Stimulated activated CD8-positive, alpha-beta memory T cell treated with anti-CD3 and anti-CD28 coated beads, Interleukin-2, amount 100 ng/mL, for 48 hours (primary cell): ENCODE results near the gene LRRC42.

Experiments
- DNase-seq, 2 donors: peaks; one replicate each; pipeline ENCODE4 v3.0.0-alpha.2; 2020; ENCODE audit warnings: low read depth in 2 of 2

The LRRC42 gene

DNA sequence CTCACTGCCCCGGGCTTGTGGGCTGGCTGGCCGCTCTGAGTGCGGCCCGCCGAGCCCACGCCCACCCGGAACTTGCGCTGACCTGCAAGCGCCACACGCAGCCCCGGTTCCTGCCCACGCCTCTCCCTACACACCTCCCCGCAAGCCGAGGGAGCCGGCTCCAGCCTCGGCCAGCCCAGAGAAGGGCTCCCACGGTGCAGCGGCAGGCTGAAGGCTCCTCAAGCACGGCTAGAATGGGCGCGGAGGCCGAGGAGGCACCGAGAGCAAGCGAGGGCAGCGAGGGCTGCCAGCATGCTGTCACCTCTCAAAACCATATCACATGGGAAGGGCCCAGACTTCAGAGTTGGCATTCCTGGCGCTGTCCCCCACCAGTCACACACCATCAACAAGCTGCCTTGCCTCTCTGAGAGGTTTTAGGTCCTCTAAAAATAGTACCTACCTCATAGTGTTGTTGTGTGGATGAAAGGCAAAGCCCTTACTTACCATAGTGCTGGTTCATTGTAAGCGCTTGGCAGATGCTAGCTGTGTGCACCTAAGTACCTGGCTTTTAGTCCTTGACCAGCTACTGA lies 58.4 kb downstream of the LRRC42 start:
- no peak for DNase-seq

DNA sequence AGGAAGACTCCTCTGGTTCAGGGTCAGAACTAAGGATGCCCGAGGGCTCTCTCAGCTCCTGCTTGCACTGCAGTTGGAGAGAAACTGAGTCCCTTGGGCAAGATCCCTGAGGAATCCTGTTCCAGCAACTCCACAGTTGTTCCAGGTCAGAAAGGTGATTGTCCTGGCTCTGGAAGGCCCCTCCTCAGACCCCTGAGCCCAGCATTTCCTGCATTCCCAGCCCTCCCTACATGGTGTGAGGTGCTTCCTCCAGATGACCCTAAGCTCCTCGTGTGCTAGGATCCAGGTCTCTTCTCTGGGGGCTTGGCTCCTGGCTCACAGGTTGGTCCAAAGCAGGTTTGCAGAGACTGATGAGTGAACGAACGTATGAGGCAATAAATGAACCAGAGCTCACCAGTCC lies 60.4 kb downstream of the LRRC42 start:
- DNase-seq: no peak

DNA sequence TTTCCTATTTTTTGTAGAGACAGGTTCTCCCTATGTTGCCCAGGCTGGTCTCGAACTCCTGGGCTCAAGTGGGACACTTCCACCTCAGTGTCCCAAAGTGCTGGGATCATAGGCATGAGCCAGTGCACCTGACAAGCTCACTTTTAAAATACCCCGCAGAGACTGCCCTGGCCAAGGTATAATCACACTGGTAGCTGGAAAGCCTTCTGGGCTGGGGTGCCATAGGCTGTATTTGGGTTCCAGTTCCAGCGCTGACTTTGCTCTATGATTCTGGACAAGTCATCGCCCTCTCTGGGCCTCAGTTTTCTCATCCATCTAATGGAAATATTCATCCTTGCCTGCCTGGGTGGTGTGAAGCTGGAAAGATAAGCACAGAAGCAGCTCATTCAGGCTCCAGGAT lies 61.5 kb downstream of the LRRC42 start:
- DNase-seq: no peak

DNA sequence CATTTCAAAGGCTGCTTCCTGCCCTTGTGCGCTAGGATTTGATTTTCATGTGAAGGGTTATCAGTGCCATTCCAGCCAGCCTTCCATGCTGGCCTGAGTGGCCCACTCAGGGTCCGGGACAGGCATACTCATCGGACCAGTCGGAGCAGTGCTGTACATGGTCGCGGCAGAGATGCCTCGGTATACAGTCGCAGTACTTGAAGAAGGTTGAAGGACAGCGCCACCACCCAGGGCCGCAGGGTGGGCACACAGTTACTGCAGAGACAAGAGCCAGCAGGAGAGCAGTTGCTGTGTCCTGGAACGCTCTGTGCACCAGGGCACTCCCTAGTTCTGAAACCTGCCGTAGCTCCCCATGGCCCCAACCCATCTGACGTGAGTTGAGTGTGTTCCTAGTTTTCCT lies 62.7 kb downstream of the LRRC42 start:
- no peak for DNase-seq

DNA sequence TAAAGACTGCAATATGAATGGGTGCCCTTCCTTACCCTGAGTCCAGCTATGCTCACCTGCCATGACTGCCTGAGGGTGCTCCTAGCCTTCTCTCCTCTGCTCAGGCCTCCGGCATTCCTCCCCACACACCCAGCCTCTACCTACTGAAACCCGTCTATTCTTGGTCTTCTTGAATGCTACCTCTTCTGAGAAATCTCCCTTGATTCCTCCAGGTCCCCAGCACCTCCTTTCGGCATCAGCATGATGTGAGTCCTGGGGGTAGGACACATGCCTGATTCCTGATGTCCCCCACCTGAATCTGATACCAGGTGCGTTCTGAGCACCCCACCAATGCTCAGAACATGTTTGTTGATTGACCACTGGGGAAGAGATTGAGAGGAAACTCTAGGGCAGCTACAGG lies 63.3 kb downstream of the LRRC42 start:
- no peak for DNase-seq

DNA sequence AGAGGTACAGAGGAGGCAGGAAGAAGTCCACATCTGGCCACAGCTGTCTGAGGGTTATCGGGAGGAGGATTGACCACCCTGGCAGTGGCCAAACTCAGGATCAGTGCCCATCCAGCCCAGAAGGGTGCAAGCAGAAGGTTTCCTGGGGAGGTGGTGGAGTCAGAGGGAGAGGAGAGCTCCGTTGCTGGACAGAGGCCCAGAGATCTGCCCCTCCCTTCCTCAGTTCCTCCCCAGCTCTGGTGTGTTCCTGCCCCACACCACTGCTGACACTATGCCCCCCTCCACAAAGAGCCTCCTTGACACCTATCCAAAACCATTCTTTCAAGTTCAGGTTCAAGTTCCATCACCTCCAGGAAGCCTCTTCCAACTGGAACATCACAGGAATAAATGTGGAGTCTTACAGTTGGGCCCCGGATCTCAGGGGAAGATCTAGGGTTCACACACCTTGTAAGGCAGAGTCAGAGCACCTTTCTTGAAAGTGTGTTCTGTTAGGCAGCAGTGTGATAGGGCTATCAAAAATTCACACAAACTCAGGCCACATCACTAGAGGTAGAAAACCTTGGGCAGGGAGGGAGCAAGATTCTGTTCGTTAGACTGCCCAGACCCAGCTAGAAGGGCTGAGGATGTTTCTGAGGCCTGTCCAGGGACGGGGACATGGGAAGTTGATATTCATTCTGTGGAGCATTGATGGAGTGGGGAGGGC lies 64.4 kb downstream of the LRRC42 start:
- no peak for DNase-seq

DNA sequence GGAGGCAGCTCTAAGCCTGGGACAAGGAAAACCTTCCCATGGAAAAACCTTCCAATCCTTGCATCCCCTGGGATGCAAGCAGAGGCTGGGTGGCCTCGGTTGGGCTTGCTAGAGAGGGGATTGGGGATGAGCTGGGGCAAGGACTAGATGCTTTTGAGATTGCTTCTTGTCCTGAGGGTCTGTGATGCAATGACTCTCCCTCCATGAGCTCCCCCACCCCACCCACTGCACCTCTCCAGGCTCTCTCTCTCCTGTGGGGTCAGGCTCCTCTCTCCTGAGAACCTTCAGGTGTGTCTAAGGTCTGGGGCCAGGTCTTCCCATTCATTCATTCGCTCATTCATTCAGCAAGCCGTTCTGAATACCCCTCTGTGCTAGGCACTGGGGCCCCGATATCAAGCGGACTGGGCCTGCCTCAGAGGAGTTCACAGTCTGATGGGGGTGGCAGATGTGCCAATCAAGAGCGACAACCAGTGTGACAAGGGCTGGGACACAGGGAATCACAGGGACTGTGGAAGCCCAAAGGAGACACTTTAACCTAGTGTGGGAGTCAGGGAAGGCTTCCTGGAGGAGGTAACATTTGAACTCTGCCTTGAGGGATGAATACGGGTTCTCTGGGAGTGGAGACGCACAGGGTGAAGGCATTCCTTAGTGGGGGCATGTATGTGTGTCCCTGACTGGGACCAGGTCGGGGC lies 65.3 kb downstream of the LRRC42 start:
- no peak for DNase-seq

DNA sequence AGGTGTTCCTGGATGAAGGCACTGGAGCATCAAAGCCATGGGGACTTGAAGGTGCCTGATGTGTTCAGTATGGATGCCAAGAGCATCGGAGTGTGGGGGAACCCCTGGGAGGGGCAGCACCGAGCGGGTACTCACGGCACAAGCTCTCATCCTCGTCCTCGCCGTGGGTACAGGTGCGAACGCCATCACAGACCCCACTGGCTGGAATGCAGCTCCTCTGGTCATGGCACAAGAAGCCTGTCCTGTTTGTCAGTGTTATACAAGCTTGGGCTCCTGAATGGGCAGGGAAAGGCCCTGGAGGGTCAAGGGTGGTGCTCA lies 65.8 kb downstream of the LRRC42 start:
- no peak for DNase-seq

DNA sequence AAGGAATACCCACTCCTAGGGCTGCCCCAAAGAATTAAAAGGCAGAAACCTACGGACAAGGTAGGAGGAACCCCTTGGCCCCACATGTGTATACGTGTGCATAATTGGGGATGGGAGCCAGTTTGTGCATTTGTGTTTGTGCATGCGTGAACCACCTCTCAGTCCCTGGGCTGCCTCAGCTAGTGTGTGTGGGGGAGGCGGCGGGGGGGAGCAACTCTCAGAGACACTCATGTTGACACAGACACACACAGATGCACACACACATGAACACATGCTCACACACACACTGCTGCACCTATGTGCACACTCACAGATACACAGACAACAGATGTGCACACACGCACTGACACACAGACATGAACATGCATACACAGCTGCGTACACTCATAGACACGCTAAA lies 66.7 kb downstream of the LRRC42 start:
- DNase-seq: no peak

DNA sequence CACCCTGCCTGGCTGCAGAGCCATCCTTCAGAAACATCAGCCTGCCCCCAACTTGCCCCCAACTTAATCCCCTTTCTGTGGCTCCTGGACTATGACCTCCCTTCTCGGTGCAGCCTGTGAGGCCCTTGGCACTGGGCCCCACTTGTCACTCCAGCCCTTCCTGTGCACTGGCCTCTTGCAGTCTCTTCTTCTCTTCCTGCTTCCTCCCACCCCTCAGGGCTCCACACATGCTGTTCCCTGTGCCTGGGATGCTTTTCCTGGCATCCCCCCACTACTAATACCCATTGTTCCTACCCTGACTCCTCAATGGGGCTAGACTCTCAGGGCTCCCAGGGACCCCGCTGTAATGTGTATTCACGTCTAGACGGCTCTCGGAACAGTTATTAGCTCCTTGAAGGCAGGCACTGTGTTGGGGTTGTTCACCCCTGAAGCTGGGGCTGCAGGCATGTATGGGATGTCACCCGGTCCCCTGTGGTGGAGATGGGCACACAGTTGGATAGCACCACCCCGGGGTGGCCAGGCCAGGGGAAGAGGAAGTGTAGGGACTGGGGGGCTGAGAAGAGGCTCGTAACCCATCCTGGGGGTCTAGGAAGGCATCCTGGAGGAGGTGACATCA lies 67.4 kb downstream of the LRRC42 start:
- no peak for DNase-seq

DNA sequence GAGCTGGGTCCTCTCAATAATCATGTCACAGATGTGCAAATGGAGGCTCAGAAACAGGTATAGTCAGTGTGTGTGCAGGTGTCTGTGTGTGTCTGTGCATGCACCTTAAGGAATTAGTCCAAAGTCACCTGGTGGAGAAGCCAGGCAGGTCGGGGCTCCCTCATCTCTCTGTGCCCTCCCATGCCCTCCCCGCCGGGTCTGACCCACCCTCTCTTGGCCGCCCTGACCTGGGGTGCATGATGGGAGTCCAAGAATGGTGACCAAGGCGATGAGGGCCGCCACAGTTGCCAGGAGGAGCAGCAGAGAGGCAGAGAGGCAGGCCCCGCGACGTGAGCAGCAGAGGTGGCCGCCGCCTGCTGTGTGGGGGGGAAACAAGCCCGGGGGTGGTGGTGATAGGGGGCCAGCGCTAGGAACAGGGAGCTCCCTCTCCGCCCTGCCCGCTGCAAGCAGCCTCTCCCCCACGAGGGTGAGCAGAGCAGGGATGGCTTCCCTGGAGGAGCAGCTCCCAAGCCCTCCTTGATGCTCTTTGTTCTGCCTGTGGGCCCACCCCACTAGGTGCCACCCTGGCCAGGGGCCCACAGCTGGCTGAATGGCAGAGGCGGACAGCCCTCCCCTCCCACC lies 68.0 kb downstream of the LRRC42 start:
- no peak for DNase-seq

DNA sequence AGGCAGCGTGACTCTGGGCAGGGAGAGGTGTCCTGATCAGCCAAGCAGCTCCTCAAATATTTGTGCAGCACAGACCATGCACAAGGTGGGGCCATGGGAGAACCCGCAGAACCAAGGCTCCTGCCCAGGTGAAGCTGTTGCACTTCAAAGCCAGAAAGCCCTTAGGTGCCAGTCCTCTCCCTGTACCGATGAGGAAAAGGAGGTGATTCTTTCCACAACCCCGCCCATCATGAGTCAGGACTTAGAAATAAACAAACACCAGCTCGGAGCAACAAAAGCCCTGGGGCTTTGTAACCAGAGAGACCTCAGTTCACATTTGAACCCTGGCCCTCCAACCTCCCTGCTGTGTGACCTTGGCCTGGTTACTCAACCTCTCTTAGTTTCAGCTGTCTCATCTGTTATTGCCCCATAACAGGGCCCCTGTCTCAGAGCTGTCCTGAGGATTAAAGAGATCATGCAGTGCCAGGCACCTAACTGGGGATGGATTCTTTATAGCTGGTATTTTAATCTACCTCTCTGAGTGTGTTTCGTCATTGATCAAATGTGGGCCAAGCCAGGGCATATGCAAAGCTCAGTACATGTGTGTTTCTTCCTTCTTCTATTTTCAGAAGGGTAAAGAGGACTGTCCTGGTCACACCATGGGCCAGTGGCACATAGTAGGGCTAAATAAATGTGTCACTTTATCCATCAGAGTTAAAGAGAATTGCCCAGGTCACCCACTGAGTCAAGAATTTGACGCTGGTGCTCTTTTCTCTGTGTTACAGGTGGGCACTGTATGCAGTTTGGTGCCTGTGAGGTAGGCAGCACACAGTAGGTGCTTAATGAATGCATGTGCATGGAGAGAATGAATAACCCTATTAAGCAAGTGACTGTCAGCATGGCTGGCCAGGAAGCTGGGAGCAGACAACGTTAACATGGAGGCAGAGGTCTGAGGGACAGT lies 70.5 kb downstream of the LRRC42 start:
- DNase-seq: no peak
